SH-SY5Y (cell line): ENCODE results near the gene MGME1.

Experiments used
- GATA2 ChIP-seq: IDR thresholded peaks from 2 replicates; pipeline ENCODE4 v1.6.1; 2011; ENCODE audit warnings: mild to moderate bottlenecking, low read depth, low read length
- GATA3 ChIP-seq: IDR thresholded peaks from 2 replicates; pipeline ENCODE4 v1.6.1; 2011; ENCODE audit warnings: low read depth, mild to moderate bottlenecking, low read length, moderate library complexity

- no peak for TF ChIP-seq GATA3
- no peak for TF ChIP-seq GATA2
Observed at GRCh38 chr20:17936761-17937732, 31.8 kb upstream of the MGME1 start.
